ENCODE results near the gene ZNF189. TPM values are rescaled to one million over a fixed set of nuclear protein-coding genes. Genes with fewer than 3 reads are reported as not detected.

ZNF189 gene
- total RNA-seq, 4 donors from 2014 or later, result 6.1 to 14.9 (median 10.2) TPM

GRCh38 chr9:101415578-101415977 is 16.9 kb downstream of the ZNF189 start:
- H3K4me3 ChIP-seq, result no peak overlapping the region
- H3K9me3 ChIP-seq, result peaks cover 44% of the 10 kb centered on the region
- TF ChIP-seq EP300 (IDR thresholded peaks at IDR 0.05), result no peak
- TF ChIP-seq POLR2A (IDR thresholded peaks at IDR 0.05), result no peak
- no peak for TF ChIP-seq POLR2AphosphoS5 (IDR thresholded peaks at IDR 0.05)
- no peak for TF ChIP-seq CTCF (IDR thresholded peaks at IDR 0.05)
- no peaks in the 10 kb centered on the region for H3K36me3 ChIP-seq
- H3K4me1 ChIP-seq, result no peaks in the 10 kb centered on the region
- no peak for DNase-seq (ENCODE audit: low spot score in 2 of 2)
- H3K27me3 ChIP-seq, result no peaks in the 10 kb centered on the region
- H3K27ac ChIP-seq, result no peak overlapping the region

GRCh38 chr9:101417389-101417788 is 18.7 kb downstream of the ZNF189 start:
- Histone ChIP-seq H3K27ac (no peak overlapping the region), H3K9me3 (peaks cover 32% of the 10 kb centered on the region)
- no peak for DNase-seq (ENCODE audit: low spot score in 2 of 2)

GRCh38 chr9:101417977-101418376 is 19.3 kb downstream of the ZNF189 start:
- H3K4me1 ChIP-seq, result no peaks in the 10 kb centered on the region
- peaks cover 27% of the 10 kb centered on the region for H3K9me3 ChIP-seq
- TF ChIP-seq EP300 (IDR thresholded peaks at IDR 0.05), result no peak
- no peak for TF ChIP-seq CTCF (IDR thresholded peaks at IDR 0.05)
- TF ChIP-seq POLR2A (IDR thresholded peaks at IDR 0.05), result no peak
- no peak for TF ChIP-seq POLR2AphosphoS5 (IDR thresholded peaks at IDR 0.05)
- no peak overlapping the region for H3K27ac ChIP-seq
- no peaks in the 10 kb centered on the region for H3K36me3 ChIP-seq
- H3K4me3 ChIP-seq, result no peak overlapping the region
- no peaks in the 10 kb centered on the region for H3K27me3 ChIP-seq
- no peak for DNase-seq (ENCODE audit: low spot score in 2 of 2)

More at GRCh38 chr9:101417389-101417788, 18.7 kb downstream of the ZNF189 start:
- Histone ChIP-seq H3K4me3 (no peak overlapping the region), H3K36me3 (no peaks in the 10 kb centered on the region), H3K4me1 (no peaks in the 10 kb centered on the region), H3K27me3 (no peaks in the 10 kb centered on the region)
- TF ChIP-seq POLR2AphosphoS5 (IDR thresholded peaks at IDR 0.05), result no peak
- no peak for TF ChIP-seq CTCF (IDR thresholded peaks at IDR 0.05)
- no peak for TF ChIP-seq EP300 (IDR thresholded peaks at IDR 0.05)
- TF ChIP-seq POLR2A (IDR thresholded peaks at IDR 0.05), result no peak

- Histone ChIP-seq H3K4me1 (no peaks in the 10 kb centered on the region), H3K36me3 (no peaks in the 10 kb centered on the region), H3K27ac (no peak overlapping the region), H3K9me3 (peaks cover 19% of the 10 kb centered on the region), H3K4me3 (no peak overlapping the region), H3K27me3 (no peaks in the 10 kb centered on the region)
- whole genome bisulfite sequencing, result 77% methylated on average over 7 of the region's 7 CpGs
- DNase-seq (ENCODE audit: low spot score in 2 of 2), result no peak
- TF ChIP-seq EP300 (IDR thresholded peaks at IDR 0.05) (no peak), POLR2AphosphoS5 (IDR thresholded peaks at IDR 0.05) (no peak), POLR2A (IDR thresholded peaks at IDR 0.05) (no peak), CTCF (IDR thresholded peaks at IDR 0.05) (no peak)
Observed at GRCh38 chr9:101418518-101419430, 20.1 kb downstream of the ZNF189 start.

- 72% methylated on average over 2 of the region's 2 CpGs for WGBS
- H3K4me1 ChIP-seq, result no peaks in the 10 kb centered on the region
Observed at GRCh38 chr9:101419863-101420262, 21.2 kb downstream of the ZNF189 start.

More at GRCh38 chr9:101419863-101420262, 21.2 kb downstream of the ZNF189 start:
- H3K4me3 ChIP-seq, result no peak overlapping the region
- peaks cover 8% of the 10 kb centered on the region for H3K9me3 ChIP-seq
- H3K27ac ChIP-seq, result no peak overlapping the region
- no peaks in the 10 kb centered on the region for H3K27me3 ChIP-seq
- H3K36me3 ChIP-seq, result no peaks in the 10 kb centered on the region
- DNase-seq (ENCODE audit: low spot score in 2 of 2), result no peak
- no peak for TF ChIP-seq EP300 (IDR thresholded peaks at IDR 0.05)
- no peak for TF ChIP-seq POLR2AphosphoS5 (IDR thresholded peaks at IDR 0.05)
- TF ChIP-seq POLR2A (IDR thresholded peaks at IDR 0.05), result no peak
- no peak for TF ChIP-seq CTCF (IDR thresholded peaks at IDR 0.05)

Data from suprapubic skin (tissue), 4 donors.